ENCODE results near the gene DMRTC1B.
"Not testable (repeated sequence)": the region's sequence is repeated elsewhere in the genome, so short reads cannot be mapped to it uniquely, and the experiment has no call there.

Gene DMRTC1B, protein sequence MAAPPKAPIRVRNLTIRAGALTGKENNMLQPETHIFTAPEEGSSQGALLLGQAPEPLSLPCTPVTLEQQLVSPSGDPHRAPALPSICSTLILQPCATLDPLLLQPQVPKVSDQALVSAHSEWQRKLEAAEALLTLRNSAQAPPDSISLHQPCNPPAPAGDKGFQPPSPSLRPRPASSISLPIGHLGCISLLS

DNA sequence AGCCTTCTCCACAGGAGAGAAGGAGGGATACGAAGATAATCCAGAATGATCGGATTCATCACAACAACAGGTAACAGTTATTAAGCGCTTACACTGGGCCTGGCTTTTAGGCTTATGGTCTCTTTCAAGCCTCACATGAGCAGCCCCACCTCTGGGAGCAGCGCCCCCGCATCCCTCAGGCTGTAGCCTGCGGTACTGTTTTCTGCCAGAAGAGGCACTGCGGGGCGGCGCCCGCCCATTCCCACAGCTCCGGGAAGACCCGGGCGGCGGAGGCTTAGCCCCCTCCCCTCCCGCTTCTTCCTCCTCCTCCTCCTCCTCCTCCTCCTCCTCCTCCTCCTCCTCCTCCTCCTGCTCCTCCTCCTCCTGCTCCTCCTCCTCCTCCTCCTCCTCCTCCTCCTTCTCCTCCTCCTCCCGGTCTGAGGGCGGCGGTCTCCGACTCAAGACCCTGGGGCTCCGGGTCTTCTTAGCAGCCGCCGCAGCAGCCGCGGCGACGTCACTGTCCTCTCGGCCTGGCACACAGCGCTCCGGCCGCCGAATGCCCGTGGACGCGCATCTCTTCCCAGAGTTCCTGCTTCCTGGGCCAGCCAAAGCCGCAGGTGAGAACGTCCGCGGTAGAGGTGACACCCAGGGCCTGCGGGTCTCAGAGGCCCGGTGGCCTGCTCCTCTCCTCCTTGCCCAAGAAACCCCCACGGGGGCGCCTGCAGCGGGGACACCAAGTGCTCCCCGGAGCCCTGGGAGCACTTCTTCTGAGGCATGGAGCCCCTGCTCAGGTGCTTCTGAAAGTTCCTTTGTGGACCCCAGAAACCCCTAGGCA is at the start of gene DMRTC1B:
Gene DMRTC1B (plus strand): TSS at position 238 of the 814 bp plus-strand sequence. CDS start 68,246 bp downstream, outside the sequence.
- not testable (repeated sequence) for DNase-seq

DNA sequence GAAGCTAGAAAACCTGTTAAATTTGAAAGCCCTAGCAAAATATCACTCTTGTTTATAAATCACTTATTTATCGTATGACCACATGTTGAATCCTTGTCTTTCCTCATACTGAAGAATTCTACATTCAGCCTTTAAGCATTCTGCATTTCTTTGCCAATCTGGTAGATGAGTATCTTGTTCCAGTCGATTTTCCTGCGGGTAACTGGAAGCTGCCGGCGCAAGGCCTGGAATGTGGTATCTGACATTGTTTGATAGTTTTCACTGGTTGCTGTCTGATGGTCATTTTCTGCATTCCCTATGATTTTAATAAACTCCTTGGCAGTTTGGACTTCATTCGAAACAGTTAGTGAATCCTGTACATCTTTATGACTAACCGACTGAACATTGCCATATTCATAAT is 48.8 kb upstream of the DMRTC1B start:
- DNase-seq, result no peak

DNA sequence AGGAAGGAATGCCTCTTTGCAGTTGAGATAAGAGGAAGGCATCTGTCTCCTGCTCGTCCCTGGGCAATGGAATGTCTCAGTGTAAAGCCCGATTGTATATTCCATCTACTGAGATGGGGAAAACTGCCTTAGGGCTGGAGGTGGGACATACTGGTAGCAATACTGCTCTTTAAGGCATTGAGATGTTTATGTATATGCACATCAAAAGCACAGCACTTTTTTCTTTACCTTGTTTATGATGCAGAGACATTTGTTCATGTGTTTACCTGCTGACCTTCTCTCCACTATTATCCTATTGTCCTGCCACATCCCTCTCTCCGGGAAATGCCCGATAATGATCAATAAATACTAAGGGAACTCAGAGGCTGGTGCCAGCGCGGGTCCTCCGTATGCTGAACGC is 43.1 kb upstream of the DMRTC1B start:
- DNase-seq, result not testable (repeated sequence)

DNA sequence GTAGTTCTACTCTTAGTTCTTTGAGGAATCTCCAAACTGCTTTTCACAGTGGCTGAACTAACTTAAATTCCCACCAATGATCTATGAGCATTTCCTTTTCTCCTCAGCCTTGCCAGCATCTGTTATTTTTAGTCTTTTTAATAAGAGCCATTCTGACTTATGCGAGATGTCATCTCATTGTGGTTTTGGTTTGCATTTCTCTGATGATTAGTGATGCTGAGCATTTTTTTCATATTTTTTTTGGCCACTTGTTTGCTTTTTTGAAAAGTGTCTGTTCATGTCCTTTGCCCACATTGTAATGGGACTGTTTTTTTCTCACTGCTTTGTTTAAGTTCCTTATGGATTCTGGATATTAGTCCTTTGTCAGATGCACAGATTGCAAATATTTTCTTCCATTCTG is 41.1 kb upstream of the DMRTC1B start:
- no peak for DNase-seq

DNA sequence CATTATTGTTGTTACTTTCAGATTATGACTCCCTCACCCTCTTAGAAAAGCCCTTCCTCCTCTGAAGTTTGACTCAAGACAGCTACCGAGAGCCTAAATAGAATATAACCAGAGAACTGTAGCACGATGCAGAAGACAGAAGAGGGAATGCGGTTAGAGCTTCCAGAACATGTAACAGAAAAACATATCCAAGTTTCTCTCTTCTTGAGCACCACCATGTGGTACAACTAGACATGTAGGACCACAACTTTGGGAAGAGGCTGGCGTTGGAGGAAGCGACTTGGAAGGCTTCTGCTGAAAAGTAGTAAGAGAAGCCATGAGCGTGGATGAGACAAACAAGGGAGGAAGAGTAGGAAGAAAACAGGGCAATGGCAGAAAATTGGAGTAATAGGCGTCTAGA is 31.1 kb upstream of the DMRTC1B start:
- not testable (repeated sequence) for DNase-seq

DNA sequence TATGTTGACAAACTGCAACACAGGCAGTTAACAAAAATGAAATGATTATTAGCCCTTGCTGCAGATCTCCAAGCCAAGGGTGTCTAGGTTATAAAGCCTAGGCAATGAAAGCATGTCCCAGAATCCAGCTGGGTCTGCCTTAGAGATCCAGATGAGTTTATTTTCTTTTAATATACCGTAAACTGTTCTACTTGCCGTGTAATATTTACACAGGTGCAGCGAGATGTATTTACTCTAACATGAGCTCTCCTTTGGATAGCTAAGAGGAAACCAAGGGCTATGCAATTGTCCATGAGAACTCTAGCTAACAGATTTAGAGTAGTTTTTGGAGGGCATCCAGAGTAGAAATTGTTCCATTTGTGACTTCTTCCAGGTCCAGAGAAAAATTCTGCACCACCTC is 28.1 kb upstream of the DMRTC1B start:
- not testable (repeated sequence) for DNase-seq

DNA sequence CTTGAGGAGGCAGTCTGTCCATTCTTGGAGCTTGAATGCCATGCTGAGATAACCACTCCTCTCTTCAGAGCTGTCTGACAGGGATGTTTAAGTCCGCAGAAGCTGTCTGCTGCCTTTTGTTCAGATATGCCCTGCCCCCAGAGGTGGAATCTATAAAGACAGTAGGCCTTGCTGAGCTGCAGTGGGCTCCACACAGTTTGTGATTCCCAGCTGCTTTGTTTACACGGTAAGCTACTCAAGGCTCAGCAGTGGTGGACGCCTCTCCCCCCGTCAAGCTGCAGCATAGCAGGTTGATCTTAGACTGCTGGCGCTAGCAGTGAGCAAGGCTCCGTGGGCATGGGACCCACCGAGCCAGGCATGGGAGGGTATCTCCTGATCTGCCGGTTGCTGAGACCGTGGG is 16.2 kb upstream of the DMRTC1B start:
- DNase-seq, result not testable (repeated sequence)

DNA sequence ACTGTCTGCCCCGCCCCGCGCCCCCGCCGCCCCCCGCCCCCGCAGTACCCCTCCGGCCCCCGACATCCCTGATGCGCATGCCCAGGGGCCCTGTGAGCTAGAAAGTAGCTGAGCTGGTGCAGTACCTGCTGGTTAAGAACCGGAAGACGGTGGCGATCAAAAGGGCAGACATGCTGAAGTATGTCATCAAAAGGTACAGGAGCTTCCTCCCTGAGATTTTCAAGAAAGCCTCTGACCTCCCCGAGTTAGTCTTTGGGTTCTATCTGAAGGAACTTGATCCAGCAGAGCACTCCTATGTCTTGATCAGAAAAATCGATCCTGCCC is 739 bp downstream of the DMRTC1B start:
- DNase-seq, result not testable (repeated sequence)

DNA sequence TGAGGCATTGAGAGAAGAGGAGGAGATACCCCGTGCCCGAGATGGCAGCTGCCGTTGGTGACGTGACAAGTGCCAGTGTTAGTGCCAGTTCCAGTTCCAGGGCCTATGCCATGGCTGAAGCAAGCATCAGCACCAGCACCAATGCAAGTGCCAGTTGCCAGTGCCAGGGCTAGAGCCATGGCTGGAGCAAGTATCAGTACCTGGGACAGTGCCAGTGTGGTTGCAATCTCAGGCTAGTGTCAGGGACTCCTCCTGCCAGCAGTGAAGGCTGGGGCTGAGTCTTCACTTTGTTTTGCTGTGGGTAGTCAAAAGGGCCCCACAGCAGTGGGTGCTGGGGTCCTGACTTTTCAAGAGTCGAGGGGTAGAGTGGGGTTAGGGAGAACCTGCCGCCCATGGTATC is 1.5 kb downstream of the DMRTC1B start:
- not testable (repeated sequence) for DNase-seq

DNA sequence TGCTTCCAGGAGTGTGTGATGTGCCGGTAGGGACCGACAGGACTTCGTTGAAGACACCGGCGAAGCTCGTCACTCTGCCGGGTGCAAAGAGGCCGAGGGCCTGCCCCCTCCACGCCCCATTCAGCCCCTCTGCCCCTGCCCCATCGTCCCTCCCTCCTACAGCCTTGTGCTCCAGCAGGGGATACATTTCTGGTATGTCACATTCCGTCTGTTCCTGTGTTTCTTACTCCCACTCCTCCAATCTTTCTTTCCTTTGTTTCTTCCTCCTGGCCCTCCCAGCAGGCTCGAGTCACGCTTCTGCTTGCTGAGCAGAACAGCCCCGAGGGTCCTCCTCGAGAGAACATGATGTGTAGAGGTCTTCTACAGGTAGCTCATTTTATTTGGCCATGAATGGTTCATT is 5.9 kb downstream of the DMRTC1B start, which contains the start of gene FAM236B:
Gene FAM236B (minus strand): TSS at position 101 of the 400 bp plus-strand sequence. CDS start 100 bp downstream, at position 1.
- DNase-seq, result not testable (repeated sequence)

DNA sequence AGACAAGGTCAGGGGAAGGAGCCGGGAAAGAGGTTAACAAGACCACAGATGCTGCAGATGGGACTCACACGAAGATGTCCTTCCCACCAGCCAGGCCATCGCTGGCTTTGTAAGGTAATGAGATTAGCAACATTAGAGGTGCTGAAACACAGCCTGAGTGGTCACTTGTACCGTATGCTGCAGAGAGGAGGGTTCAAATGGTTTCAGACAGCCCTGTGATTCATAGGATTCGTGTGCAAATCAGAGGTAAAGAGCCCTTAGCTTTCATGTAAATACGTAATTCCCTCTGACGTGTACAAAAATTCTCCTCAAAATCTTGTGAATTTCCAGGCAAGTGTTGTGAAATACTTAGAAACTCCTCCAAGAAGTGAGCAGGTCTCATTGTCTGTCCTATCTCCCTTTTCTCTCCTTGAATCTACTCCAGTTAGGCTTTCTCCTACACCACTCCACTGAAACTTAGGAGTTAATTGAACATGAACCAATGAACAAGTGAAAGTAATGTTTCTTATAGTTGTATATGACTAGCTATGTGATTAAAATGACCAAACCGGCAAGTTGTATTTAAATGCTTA is 6.8 kb downstream of the DMRTC1B start:
- DNase-seq, result not testable (repeated sequence)

DNA sequence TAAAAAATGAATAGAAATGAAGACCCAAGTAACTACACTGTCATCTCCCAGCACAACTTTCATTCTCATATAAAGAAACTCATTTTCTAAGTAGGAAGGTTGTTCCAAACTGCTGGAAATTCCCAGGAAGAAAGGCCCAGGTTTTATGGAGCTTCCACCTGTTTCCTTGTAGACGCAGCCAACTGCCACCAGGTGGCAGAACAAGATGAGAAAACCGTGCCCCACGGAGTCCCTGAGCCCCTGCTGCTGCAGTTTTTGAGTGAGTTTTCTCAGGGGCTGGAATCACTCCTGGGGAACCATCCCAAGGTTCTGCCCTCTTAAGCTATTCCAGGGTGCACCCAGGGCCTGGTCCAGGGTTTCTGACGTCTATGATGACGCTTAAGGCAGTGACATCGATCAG is 7.3 kb downstream of the DMRTC1B start:
- not testable (repeated sequence) for DNase-seq

DNA sequence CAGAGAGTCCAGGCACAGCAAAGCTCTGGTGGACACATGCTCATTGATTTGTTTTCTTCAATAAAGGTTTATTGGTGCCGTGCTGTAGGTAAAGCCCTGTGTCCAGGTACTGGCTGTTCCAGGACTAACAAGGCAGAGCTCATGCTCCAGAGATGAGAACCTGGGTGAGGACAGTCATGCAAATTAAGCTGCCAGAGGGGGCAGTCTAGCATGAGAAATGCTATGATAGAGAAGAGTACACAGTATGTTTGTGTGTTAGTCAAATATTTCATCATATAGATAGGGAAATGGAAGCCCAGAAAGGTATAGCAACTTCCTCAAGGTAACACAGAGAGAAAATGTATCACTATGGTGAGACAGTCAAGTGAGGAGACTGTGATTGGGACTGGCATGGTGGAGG is 11.5 kb downstream of the DMRTC1B start:
- not testable (repeated sequence) for DNase-seq

DNA sequence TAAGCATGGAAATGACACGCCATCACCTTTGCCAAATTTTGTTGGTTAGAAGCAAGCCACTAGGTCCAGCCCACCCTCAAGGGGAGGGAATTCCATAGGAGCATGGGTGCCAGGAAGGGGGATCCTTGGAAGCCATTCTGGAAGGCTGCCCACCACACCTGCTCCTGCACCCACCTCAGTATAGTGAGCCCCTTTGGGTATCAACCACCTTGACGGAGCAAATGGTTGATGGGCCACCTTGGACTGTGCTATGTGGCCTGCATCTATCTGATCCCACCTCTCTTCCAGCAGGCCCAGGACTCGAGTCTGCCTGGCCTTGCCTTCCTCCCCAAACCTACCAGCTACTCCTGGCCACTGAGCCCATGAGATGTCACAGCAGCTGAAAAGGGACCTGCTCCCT is 13.7 kb downstream of the DMRTC1B start:
- DNase-seq, result not testable (repeated sequence)

DNA sequence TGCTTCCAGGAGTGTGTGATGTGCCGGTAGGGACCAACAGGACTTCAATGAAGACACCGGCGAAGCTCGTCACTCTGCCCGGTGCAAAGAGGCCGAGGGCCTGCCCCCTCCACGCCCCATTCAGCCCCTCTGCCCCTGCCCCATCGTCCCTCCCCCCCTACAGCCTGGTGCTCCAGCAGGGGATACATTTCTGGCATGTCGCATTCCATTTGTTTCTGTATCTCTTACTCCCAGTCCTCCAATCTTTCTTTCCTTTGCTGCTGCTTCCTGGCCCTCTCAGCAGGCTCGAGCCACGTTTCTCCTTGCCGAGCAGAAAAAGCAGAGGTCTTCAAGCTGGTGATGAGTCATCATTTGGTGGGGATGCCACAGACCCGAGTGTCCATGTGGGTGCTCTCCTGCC is 31.4 kb downstream of the DMRTC1B start, which contains the start of gene FAM236D:
Gene FAM236D (minus strand): TSS at position 101 of the 400 bp plus-strand sequence. CDS start 100 bp downstream, at position 1.
- DNase-seq, result not testable (repeated sequence)

DNA sequence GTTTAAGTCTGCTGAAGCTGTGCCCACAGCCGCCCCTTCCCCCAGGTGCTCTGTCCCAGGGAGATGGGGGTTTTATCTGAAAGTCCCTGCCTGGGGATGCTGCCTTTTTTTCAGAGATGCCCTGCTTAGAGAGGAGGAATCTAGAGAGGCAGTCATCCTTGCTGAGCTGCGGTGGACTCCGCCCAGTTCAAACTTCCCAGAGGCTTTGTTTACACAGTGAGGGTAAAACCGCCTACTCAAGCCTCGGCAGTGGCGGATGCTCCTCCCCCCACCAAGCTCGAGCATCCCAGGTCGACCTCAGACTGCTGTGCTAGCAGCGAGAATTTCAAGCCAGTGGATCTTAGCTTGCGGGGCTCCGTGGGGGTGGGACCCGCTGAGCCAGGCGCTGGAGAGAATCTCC is 54.0 kb downstream of the DMRTC1B start:
- DNase-seq, result not testable (repeated sequence)

DNA sequence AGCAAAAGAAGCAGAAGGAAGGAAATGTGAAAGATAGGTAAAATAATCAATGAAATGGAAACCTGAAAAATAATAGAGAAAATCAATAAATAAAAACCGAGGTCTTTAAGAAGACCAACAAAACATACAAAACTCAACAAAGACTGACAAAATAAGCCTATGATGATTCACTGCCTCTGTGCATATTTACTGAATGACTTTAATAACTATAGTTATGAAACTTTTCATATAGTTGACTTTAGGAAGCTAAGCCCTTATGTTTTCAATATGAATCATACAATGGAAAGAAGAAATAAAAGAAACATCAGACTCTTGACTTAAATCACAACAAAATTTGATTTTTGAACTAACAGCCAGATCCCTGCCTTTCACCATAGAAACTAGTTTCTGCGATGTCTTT is 60.8 kb downstream of the DMRTC1B start:
- DNase-seq, result not testable (repeated sequence)

DNA sequence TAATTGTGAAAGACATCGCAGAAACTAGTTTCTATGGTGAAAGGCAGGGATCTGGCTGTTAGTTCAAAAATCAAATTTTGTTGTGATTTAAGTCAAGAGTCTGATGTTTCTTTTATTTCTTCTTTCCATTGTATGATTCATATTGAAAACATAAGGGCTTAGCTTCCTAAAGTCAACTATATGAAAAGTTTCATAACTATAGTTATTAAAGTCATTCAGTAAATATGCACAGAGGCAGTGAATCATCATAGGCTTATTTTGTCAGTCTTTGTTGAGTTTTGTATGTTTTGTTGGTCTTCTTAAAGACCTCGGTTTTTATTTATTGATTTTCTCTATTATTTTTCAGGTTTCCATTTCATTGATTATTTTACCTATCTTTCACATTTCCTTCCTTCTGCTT is 106.2 kb downstream of the DMRTC1B start:
- not testable (repeated sequence) for DNase-seq

DNA sequence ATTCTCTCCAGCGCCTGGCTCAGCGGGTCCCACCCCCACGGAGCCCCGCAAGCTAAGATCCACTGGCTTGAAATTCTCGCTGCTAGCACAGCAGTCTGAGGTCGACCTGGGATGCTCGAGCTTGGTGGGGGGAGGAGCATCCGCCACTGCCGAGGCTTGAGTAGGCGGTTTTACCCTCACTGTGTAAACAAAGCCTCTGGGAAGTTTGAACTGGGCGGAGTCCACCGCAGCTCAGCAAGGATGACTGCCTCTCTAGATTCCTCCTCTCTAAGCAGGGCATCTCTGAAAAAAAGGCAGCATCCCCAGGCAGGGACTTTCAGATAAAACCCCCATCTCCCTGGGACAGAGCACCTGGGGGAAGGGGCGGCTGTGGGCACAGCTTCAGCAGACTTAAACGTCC is 113.0 kb downstream of the DMRTC1B start:
- not testable (repeated sequence) for DNase-seq

All from NCI-H510A (cell line).